Lung (tissue), 12 donors: ENCODE measurements around the gene MATK. TPM values are rescaled to one million over a fixed set of nuclear protein-coding genes. Genes with fewer than 3 reads are reported as not detected.

Experiments
- ATAC-seq: fragments of 200-7000 bp; cut with Tn5 transposase; one replicate; pipeline ENCODE4 v1.9.1; 2020; ENCODE audit warnings: moderate number of reproducible peaks; ENCODE audit not compliant: insufficient read depth, low FRiP score
- DNase-seq, 3 donors: peaks; one replicate each; pipeline ENCODE4 v3.0.0-alpha.2; 2013 to 2017
- H3K27ac ChIP-seq, 2 donors: one replicate each; pipeline ENCODE4 v1.5.1; 2013; ENCODE audit warnings: mild to moderate bottlenecking in 2 of 2, moderate library complexity in 2 of 2, control low read depth in 1 of 2, inconsistent platforms in 1 of 2, low read depth in 1 of 2, low read length in 1 of 2
- H3K27me3 ChIP-seq, 3 donors: one replicate each; pipeline ENCODE4 v1.5.1; 2013; ENCODE audit warnings: low read length in 2 of 3; ENCODE audit not compliant: control insufficient read depth in 3 of 3, insufficient read depth in 3 of 3
- H3K36me3 ChIP-seq, 4 donors: one replicate each; pipeline ENCODE4 v1.5.1; 2013; ENCODE audit warnings: low read length in 4 of 4, mild to moderate bottlenecking in 1 of 4, moderate library complexity in 1 of 4; ENCODE audit not compliant: control insufficient read depth in 4 of 4, insufficient read depth in 4 of 4
- H3K4me1 ChIP-seq, 5 donors: one replicate each; pipeline ENCODE4 v1.5.1; 2013; ENCODE audit warnings: low read length in 5 of 5, mild to moderate bottlenecking in 2 of 5, moderate library complexity in 1 of 5; ENCODE audit not compliant: control insufficient read depth in 5 of 5, insufficient read depth in 5 of 5
- H3K4me3 ChIP-seq: one replicate; pipeline ENCODE4 v1.5.1; 2013; ENCODE audit warnings: mild to moderate bottlenecking, control low read depth, moderate library complexity
- H3K9ac ChIP-seq, 2 donors: one replicate each; pipeline ENCODE4 v1.5.1; 2013; ENCODE audit warnings: low read length in 2 of 2, control low read depth in 1 of 2; ENCODE audit not compliant: insufficient read depth in 1 of 2
- H3K9me3 ChIP-seq, 4 donors: one replicate each; pipeline ENCODE4 v1.5.1; 2013; ENCODE audit warnings: low read length in 3 of 4, mild to moderate bottlenecking in 1 of 4, moderate library complexity in 1 of 4; ENCODE audit not compliant: control insufficient read depth in 4 of 4, insufficient read depth in 3 of 4
- CTCF ChIP-seq: IDR thresholded peaks from 2 replicates; pipeline ENCODE4 v1.5.1; 2012; ENCODE audit warnings: mild to moderate bottlenecking; ENCODE audit errors: control extremely low read depth, extremely low read depth
- WGBS, 2 donors: extraction: QIAGEN DNeasy Blood & Tissue Kit; methylation state at CpG; one replicate each; pipeline ENCODE4 v1.1.7; 2013; 5-methylcytosine and 5-hydroxymethylcytosine counted together
- polyA plus RNA-seq, 2 donors: library from polyadenylated mRNA; stranded (reverse); fragments of 200-250 nt; gene quantifications; one replicate each; pipeline ENCODE4 v1.2.1, GENCODE V29; 2013
- total RNA-seq, 2 donors: library from RNA; depleted of rRNA in 1 of 2; stranded (reverse); fragments of >200 nt in 1 of 2; gene quantifications; one replicate each; pipeline ENCODE4 v1.2.1, GENCODE V29; 2014 to 2021
- donor health status: control.
- donor health status: control.
- donor health status: Bipolar disorder and iron deficiency.
- donor health status: healthy.
- donor health status: DM: yes; HTN: yes; CAD: no.

MATK gene
- total and polyA plus RNA-seq, 4 donors = 3.8 to 20.0 (median 6.3) TPM

GRCh38 chr19:3785451-3785937 is 687 bp downstream of the MATK start:
- ATAC-seq (no peak), DNase-seq (no peak)
- no peak overlapping the region for H3K9ac ChIP-seq
- no peaks in the 10 kb centered on the region for H3K36me3 ChIP-seq
- TF ChIP-seq CTCF = no peak
- H3K9me3 ChIP-seq = peaks cover 0 to 24% (median 13%) of the 10 kb centered on the region in 4 donors
- WGBS, 2 donors = 1% methylated on average over 41 to 47 of the region's 47 CpGs
- H3K4me3 ChIP-seq = peak overlapping the region; percentile 66
- H3K27ac ChIP-seq = peak overlapping the region in 1 of 2 donors; percentile 32
- peaks cover 0 to 16% (median 7%) of the 10 kb centered on the region in 3 donors for H3K27me3 ChIP-seq
- no peaks in the 10 kb centered on the region for H3K4me1 ChIP-seq

- Histone ChIP-seq H3K4me3 (peak overlapping the region; percentile 14), H3K27me3 (peaks cover 0 to 16% (median 7%) of the 10 kb centered on the region in 3 donors), H3K9me3 (peaks cover 0 to 24% (median 13%) of the 10 kb centered on the region in 4 donors), H3K36me3 (no peaks in the 10 kb centered on the region), H3K9ac (no peak overlapping the region), H3K4me1 (no peaks in the 10 kb centered on the region), H3K27ac (no peak overlapping the region)
- no peak for DNase-seq
- no peak for TF ChIP-seq CTCF
- WGBS, 2 donors = 22 to 23% methylated on average over 24 to 25 of the region's 25 CpGs
- no peak for ATAC-seq
Observed at GRCh38 chr19:3784607-3785450, 1.4 kb downstream of the MATK start.

GRCh38 chr19:3783660-3784584 is 2.3 kb downstream of the MATK start:
- 80 to 86% methylated on average over 39 to 49 of the region's 49 CpGs for WGBS, 2 donors
- no peak overlapping the region for H3K9ac ChIP-seq
- ATAC-seq (no peak), DNase-seq (no peak)
- no peak overlapping the region for H3K4me3 ChIP-seq
- H3K9me3 ChIP-seq = peaks cover 0 to 24% (median 13%) of the 10 kb centered on the region in 4 donors
- peaks cover 0 to 16% (median 7%) of the 10 kb centered on the region in 3 donors for H3K27me3 ChIP-seq
- TF ChIP-seq CTCF = no peak
- no peak overlapping the region for H3K27ac ChIP-seq
- no peaks in the 10 kb centered on the region for H3K36me3 ChIP-seq
- H3K4me1 ChIP-seq = no peaks in the 10 kb centered on the region
